OCI-LY1 (cell line): ENCODE results near the gene SPATA46.

Experiments
- H2AFZ ChIP-seq: fragments of 200-600 bp; sonication (generic), shearing (Covaris generic); 2 replicates; pipeline ENCODE4 v1.6.0; 2014; ENCODE audit warnings: antibody characterized with exemption, mild to moderate bottlenecking, low read length
- H3F3A ChIP-seq: fragments of 200-600 bp; sonication (generic), shearing (Covaris generic); 2 replicates; pipeline ENCODE4 v1.6.0; 2014; ENCODE audit warnings: mild to moderate bottlenecking, antibody characterized with exemption, low read length, moderate library complexity; ENCODE audit not compliant: insufficient read depth
- H3K27ac ChIP-seq: fragments of 200-600 bp; sonication (generic); 2 replicates; pipeline ENCODE4 v1.5.1; 2014; ENCODE audit warnings: low read length, mixed run types, mild to moderate bottlenecking, low read depth; ENCODE audit not compliant: poor library complexity, severe bottlenecking
- H3K27me3 ChIP-seq: fragments of 200-600 bp; sonication (generic); 2 replicates; pipeline ENCODE4 v1.6.0; 2014; ENCODE audit warnings: antibody characterized with exemption, mild to moderate bottlenecking, low read length, moderate library complexity; ENCODE audit not compliant: insufficient read depth
- H3K36me3 ChIP-seq: fragments of 200-600 bp; sonication (generic); 2 replicates; pipeline ENCODE4 v1.6.1; 2014; ENCODE audit warnings: mild to moderate bottlenecking, antibody characterized with exemption, low read length, moderate library complexity, mixed read lengths; ENCODE audit not compliant: insufficient read depth
- H3K4me1 ChIP-seq: fragments of 200-600 bp; sonication (generic); 2 replicates; pipeline ENCODE4 v1.5.1; 2014; ENCODE audit warnings: mild to moderate bottlenecking, low read length, moderate library complexity; ENCODE audit not compliant: insufficient read depth, severe bottlenecking
- H3K4me2 ChIP-seq: fragments of 200-600 bp; sonication (generic), shearing (Covaris generic); 2 replicates; pipeline ENCODE4 v1.6.1; 2014; ENCODE audit warnings: low read length
- H3K4me3 ChIP-seq: fragments of 200-600 bp; sonication (generic); 2 replicates; pipeline ENCODE4 v1.5.1; 2014; ENCODE audit warnings: low read length, low read depth, mild to moderate bottlenecking, mixed read lengths; ENCODE audit not compliant: poor library complexity, severe bottlenecking
- H3K79me2 ChIP-seq: fragments of 200-600 bp; shearing (Covaris generic); 2 replicates; pipeline ENCODE4 v1.6.1; 2016; ENCODE audit warnings: mixed run types, low read length, mixed read lengths; ENCODE audit not compliant: insufficient read depth
- H3K9ac ChIP-seq: fragments of 200-600 bp; sonication (generic), shearing (Covaris generic); 2 replicates; pipeline ENCODE4 v1.6.1; 2014; ENCODE audit warnings: mild to moderate bottlenecking, low read length, mixed read lengths
- H3K9me2 ChIP-seq: fragments of 200-600 bp; sonication (generic), shearing (Covaris generic); 2 replicates; pipeline ENCODE4 v1.6.1; 2014; ENCODE audit warnings: low read depth, mild to moderate bottlenecking, low read length, mixed read lengths
- H3K9me3 ChIP-seq: fragments of 200-600 bp; shearing (Covaris generic); 2 replicates; pipeline ENCODE4 v1.6.1; 2014; ENCODE audit warnings: low read length, mixed read lengths
- H4K20me1 ChIP-seq: fragments of 200-600 bp; sonication (generic), shearing (Covaris generic); 2 replicates; pipeline ENCODE4 v1.6.0; 2016; ENCODE audit warnings: mild to moderate bottlenecking, low read length; ENCODE audit not compliant: insufficient read depth
- CTCF ChIP-seq: fragments of 200-600 bp; sonication (generic), shearing (Covaris generic); IDR thresholded peaks from 2 replicates; pipeline ENCODE4 v1.5.1; 2017; ENCODE audit warnings: mild to moderate bottlenecking, antibody characterized with exemption, low read length, moderate library complexity, mixed read lengths
- EZH2 ChIP-seq: fragments of 200-600 bp; sonication (generic), shearing (Covaris generic); IDR thresholded peaks from 2 replicates; pipeline ENCODE4 v1.8.0; 2017; ENCODE audit warnings: borderline replicate concordance, mixed run types, mild to moderate bottlenecking, antibody characterized with exemption, low read length, moderate library complexity, mixed read lengths

SPATA46 gene

DNA sequence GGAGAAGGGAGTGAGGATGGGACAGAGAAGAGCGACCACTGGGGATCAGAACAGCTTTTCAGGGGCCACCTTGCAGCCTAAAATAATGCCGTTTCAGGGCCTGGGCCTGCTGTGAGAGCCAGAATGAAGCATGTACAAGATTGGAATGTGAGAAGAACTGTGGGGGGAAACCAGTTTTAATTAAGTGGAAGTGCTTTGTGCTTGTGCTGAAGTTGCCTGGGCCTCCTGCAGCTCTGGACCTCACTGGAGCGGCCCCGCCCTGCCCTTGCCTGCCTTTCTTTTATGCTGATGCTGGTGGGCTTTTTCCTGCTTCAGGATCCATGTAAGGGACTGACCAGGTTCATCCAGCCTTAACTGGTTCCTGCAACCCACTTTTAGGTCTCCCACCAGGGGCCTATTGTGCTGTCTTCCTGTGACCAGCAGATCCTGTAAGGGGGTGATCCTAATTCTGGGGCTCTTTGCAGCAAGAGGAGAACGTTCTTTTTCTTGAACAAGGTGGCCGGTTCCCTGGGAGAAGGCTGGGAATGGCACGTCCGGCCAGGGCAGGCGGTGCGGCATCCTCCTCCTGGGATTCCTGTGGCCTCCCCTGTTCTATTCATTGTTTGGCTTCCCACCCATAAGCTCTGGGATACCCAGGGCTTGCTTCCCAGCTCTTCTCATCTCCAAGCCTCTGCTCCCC, 8.1 kb upstream of the SPATA46 start:
- Histone ChIP-seq H3F3A (no peaks in the 10 kb centered on the region), H4K20me1 (no peaks in the 10 kb centered on the region), H3K27me3 (no peaks in the 10 kb centered on the region), H3K9me3 (no peaks in the 10 kb centered on the region), H3K9me2 (no peaks in the 10 kb centered on the region), H3K9ac (no peak overlapping the region), H3K36me3 (no peaks in the 10 kb centered on the region), H3K79me2 (no peaks in the 10 kb centered on the region), H2AFZ (no peak overlapping the region), H3K4me1 (no peaks in the 10 kb centered on the region), H3K4me2 (no peak overlapping the region), H3K4me3 (no peak overlapping the region), H3K27ac (no peak overlapping the region)
- TF ChIP-seq EZH2 (no peak), CTCF (no peak)

GRCh38 chr1:162384116-162384515, 7.5 kb upstream of the SPATA46 start:
- Histone ChIP-seq H3K4me3 (no peak overlapping the region), H3F3A (no peaks in the 10 kb centered on the region), H4K20me1 (no peaks in the 10 kb centered on the region), H3K36me3 (no peaks in the 10 kb centered on the region), H3K27me3 (no peaks in the 10 kb centered on the region), H3K9me2 (no peaks in the 10 kb centered on the region), H3K79me2 (no peaks in the 10 kb centered on the region), H3K4me2 (no peak overlapping the region), H3K9me3 (no peaks in the 10 kb centered on the region), H3K4me1 (no peaks in the 10 kb centered on the region), H2AFZ (no peak overlapping the region), H3K27ac (no peak overlapping the region), H3K9ac (no peak overlapping the region)
- TF ChIP-seq CTCF (no peak), EZH2 (no peak)

- H2AFZ ChIP-seq, result no peak overlapping the region
- H3F3A ChIP-seq, result no peaks in the 10 kb centered on the region
- no peaks in the 10 kb centered on the region for H3K79me2 ChIP-seq
- H3K27me3 ChIP-seq, result no peaks in the 10 kb centered on the region
- TF ChIP-seq CTCF (no peak), EZH2 (no peak)
- no peak overlapping the region for H3K4me3 ChIP-seq
- H3K9me3 ChIP-seq, result no peaks in the 10 kb centered on the region
- H3K36me3 ChIP-seq, result no peaks in the 10 kb centered on the region
- H3K9ac ChIP-seq, result no peak overlapping the region
- no peaks in the 10 kb centered on the region for H3K9me2 ChIP-seq
- no peaks in the 10 kb centered on the region for H3K4me1 ChIP-seq
- no peaks in the 10 kb centered on the region for H4K20me1 ChIP-seq
- H3K27ac ChIP-seq, result no peak overlapping the region
- no peak overlapping the region for H3K4me2 ChIP-seq
Measured at GRCh38 chr1:162383516-162383915, 6.9 kb upstream of the SPATA46 start.
